K562 (cell line): ENCODE measurements around the gene OR8B3. TPM values are rescaled to one million over a fixed set of nuclear protein-coding genes. Genes with fewer than 3 reads are reported as not detected.

ENCODE experiments used
- ATAC-seq: fragments of 200-7000 bp; cut with Tn5 transposase; 3 replicates; pipeline ENCODE4 v1.9.1; 2020; ENCODE audit warnings: moderate library complexity
- BruUV-seq: library from RNA; stranded (reverse); fragments of 400-500 nt; replicated peaks from 2 replicates; lab custom pipeline; 2021; lab: Mats Ljungman, UMichigan
- CTCF ChIA-PET: fragments of 300-600 bp; formaldehyde crosslinking; extraction: SDS; loops from one replicate; lab custom pipeline; 2021; ENCODE audit warnings: low intra/inter-chr PET ratio; lab: Yijun Ruan, JAX
- POLR2A ChIA-PET: fragments of 300-600, 350-650 bp; sonication (Branson Sonifier 250); formaldehyde crosslinking; extraction: SDS; loops from one replicate; lab custom pipeline; 2021; ENCODE audit warnings: antibody characterized with exemption, inconsistent platforms; lab: Yijun Ruan, JAX
- DNase-seq, 4 experiments: peaks; one replicate each; pipeline versions ENCODE4 v3.0.0 to v3.0.0-alpha.2; 2011 to 2018; ENCODE audit warnings: low spot score in 3 of 4, mixed read lengths in 3 of 4; ENCODE audit errors: extremely low read depth in 1 of 4
- FAIRE-seq: peaks from 2 replicates; lab custom pipeline; 2011; peaks lifted over from hg19 to GRCh38; lab: Jason Lieb, UNC
- H2AFZ ChIP-seq: 2 replicates; pipeline ENCODE4 v1.6.0; 2011; ENCODE audit warnings: low read depth, low read length, control low read depth, inconsistent platforms
- H3K27ac ChIP-seq: fragments of 200-600 bp; 3 replicates; pipeline ENCODE4 v1.8.0; 2011; ENCODE audit warnings: low read depth, mild to moderate bottlenecking, control low read depth, inconsistent platforms, low read length, moderate library complexity, mixed read lengths; ENCODE audit errors: extremely low read depth
- H3K27me3 ChIP-seq, 2 experiments: fragments of 300-600 bp in 1 of 2; 2 replicates in 1 of 2; 3 replicates in 1 of 2; pipeline versions ENCODE4 v1.6.0 to v1.8.0; 2011; ENCODE audit warnings: inconsistent platforms in 2 of 2, low read length in 2 of 2, mild to moderate bottlenecking in 1 of 2, mixed read lengths in 1 of 2, moderate library complexity in 1 of 2; ENCODE audit not compliant: control insufficient read depth in 2 of 2, insufficient read depth in 2 of 2
- H3K36me3 ChIP-seq: fragments of 300-600 bp; 3 replicates; pipeline ENCODE4 v1.8.0; 2011; ENCODE audit warnings: mild to moderate bottlenecking, low read length, inconsistent platforms; ENCODE audit not compliant: control insufficient read depth, insufficient read depth
- H3K4me1 ChIP-seq, 2 experiments: fragments of 200-600 bp in 1 of 2; replicated peaks in 1 of 2; 2 replicates in 1 of 2; 3 replicates in 1 of 2; pipeline versions ENCODE4 v1.5.1 to v1.8.0; 2011; ENCODE audit warnings: inconsistent platforms in 2 of 2, low read length in 2 of 2, mild to moderate bottlenecking in 1 of 2, mixed read lengths in 1 of 2, moderate library complexity in 1 of 2; ENCODE audit not compliant: control insufficient read depth in 2 of 2, insufficient read depth in 2 of 2
- H3K4me2 ChIP-seq: 2 replicates; pipeline ENCODE4 v1.6.1; 2011; ENCODE audit warnings: low read length, control low read depth, inconsistent platforms, mixed read lengths; ENCODE audit not compliant: insufficient read depth
- H3K4me3 ChIP-seq: fragments of 200-600 bp; sonication (generic), shearing (Covaris generic); 2 replicates; pipeline ENCODE4 v1.5.1; 2016; ENCODE audit warnings: control low read depth, inconsistent platforms
- H3K79me2 ChIP-seq: fragments of 200-600 bp; 3 replicates; pipeline ENCODE4 v1.8.0; 2011; ENCODE audit warnings: low read length, inconsistent platforms; ENCODE audit not compliant: control insufficient read depth, insufficient read depth
- H3K9ac ChIP-seq, 2 experiments: 2 replicates each; pipeline versions ENCODE4 v1.6.0 to v1.6.1; 2011; ENCODE audit warnings: low read depth in 2 of 2, low read length in 2 of 2, control low read depth in 1 of 2, inconsistent platforms in 1 of 2, mild to moderate bottlenecking in 1 of 2, mixed read lengths in 1 of 2; ENCODE audit not compliant: insufficient read depth in 1 of 2
- H3K9me1 ChIP-seq: one replicate; pipeline ENCODE4 v1.6.0; 2011; ENCODE audit warnings: inconsistent platforms, mild to moderate bottlenecking, low read length, moderate library complexity; ENCODE audit not compliant: control insufficient read depth, insufficient read depth
- H3K9me3 ChIP-seq: replicated peaks from 2 replicates; pipeline ENCODE4 v1.5.1; 2011; ENCODE audit warnings: low read depth, low read length, inconsistent platforms; ENCODE audit not compliant: control insufficient read depth, insufficient read depth
- H4K20me1 ChIP-seq: replicated peaks from 2 replicates; pipeline ENCODE4 v1.6.1; 2011; ENCODE audit warnings: low read length, inconsistent platforms, mixed read lengths; ENCODE audit not compliant: control insufficient read depth, insufficient read depth
- CBX8 ChIP-seq: fragments of 200-600 bp; sonication (generic); IDR thresholded peaks from 2 replicates; pipeline ENCODE4 v1.6.1; 2012; ENCODE audit warnings: borderline replicate concordance, mixed run types, low read depth, mild to moderate bottlenecking, moderate library complexity, mixed read lengths, low read length, control low read depth, inconsistent platforms; ENCODE audit not compliant: poor library complexity, severe bottlenecking; ENCODE audit errors: extremely low read depth
- NEUROD1 ChIP-seq: fragments of 150-350 bp; IDR thresholded peaks from 2 replicates; pipeline ENCODE4 v1.6.1; 2014; ENCODE audit warnings: borderline replicate concordance, low read length, low read depth; ENCODE audit not compliant: partially characterized antibody
- TARDBP ChIP-seq: fragments of 450-650 bp; IDR thresholded peaks from 2 replicates; pipeline ENCODE4 v1.6.1; 2016
- U2AF2 ChIP-seq: fragments of 200-400 bp; formaldehyde crosslinking; optimal IDR thresholded peaks from 2 replicates; pipeline ENCODE3; 2017; ENCODE audit warnings: low read depth, mild to moderate bottlenecking, low read length
- ZNF561 ChIP-seq: fragments of 450-650 bp; formaldehyde crosslinking; conservative IDR thresholded peaks from 2 replicates; pipeline ENCODE4 v1.4.0; 2020; ENCODE audit warnings: mild to moderate bottlenecking, moderate library complexity
- ZNF764 ChIP-seq: fragments of 250-450 bp; sonication (Bioruptor Pico); IDR thresholded peaks from 2 replicates; pipeline ENCODE4 v1.4.0; 2020; ENCODE audit warnings: low read depth, mild to moderate bottlenecking, moderate library complexity
- WGBS: fragments of 100-300 bp; shearing (Covaris generic); methylation state at CpG from one replicate; pipeline ENCODE4 v1.1.6; 2016; ENCODE audit warnings: low coverage, mixed read lengths; ENCODE audit not compliant: insufficient coverage; ENCODE audit errors: missing lambda C conversion rate; 5-methylcytosine and 5-hydroxymethylcytosine counted together
- in situ Hi-C: fragments of 300-500 bp; cut with MboI; formaldehyde crosslinking; loops from 4 replicates; pipeline ENCODE4 v1.15.0; 2018; ENCODE audit warnings: inconsistent platforms, mixed read lengths
- intact Hi-C: fragments of 100-400 bp; cut with micrococcal nuclease; formaldehyde crosslinking; loops from 2 replicates; pipeline ENCODE4 v1.14.2; 2022
- polyA plus RNA-seq, 8 experiments: library from polyadenylated mRNA; depleted of rRNA in 4 of 8; stranded (reverse) in 5 of 8; unstranded in 3 of 8; fragments of >200 nt; fragmentation: Nextera tagmentation in 2 of 8; fragmentation: Illumina TruSeq in 1 of 8; extraction: Ambion mirVana in 2 of 8; extraction: Trizol in 1 of 8; gene quantifications; 2 replicates each; pipeline versions ENCODE4 v1.2.1 to v1.2.3, GENCODE V29; 2011 to 2014; ENCODE audit warnings: inconsistent platforms in 1 of 8, missing spikeins in 1 of 8
- total RNA-seq, 7 experiments: library from RNA; depleted of rRNA in 6 of 7; stranded (reverse); fragments of >200 nt in 6 of 7; fragmentation: Illumina TruSeq in 2 of 7; extraction: Trizol in 2 of 7; gene quantifications; 2 replicates each; pipeline versions ENCODE4 v1.2.1 to v1.2.3, GENCODE V29; 2011 to 2021; ENCODE audit warnings: low replicate concordance in 1 of 7

Gene OR8B3
- total and polyA plus RNA-seq, 9 of the 15 experiments (the other 6 are each of a cell fraction or from before 2014, with no cell fraction given): 0.13 TPM; not detected in 8

DNA sequence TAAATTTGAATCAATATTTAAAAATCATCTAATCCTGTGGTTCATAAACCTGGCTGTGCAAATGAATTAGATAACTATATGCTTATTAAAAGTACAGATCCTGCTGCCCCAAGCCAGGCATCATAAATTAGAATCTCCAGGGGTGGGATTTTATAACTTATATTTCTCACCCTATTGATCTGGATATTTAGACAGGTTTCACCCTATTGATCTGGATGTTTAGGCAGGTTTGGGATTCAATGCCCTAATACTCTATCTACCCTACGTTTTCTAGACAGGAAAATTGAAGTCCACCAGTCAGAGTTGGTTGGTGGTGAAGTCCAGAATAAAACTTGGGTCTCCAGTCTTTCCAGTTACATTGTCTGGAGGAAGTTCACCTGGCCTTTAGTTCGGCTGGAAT is 44.0 kb upstream of the OR8B3 start:
- peaks cover 0 to 17% of the 10 kb centered on the region in 2 experiments; a peak in 2 of 5 replicates for H3K4me1 ChIP-seq
- TF ChIP-seq CBX8: no peak
- no peak for TF ChIP-seq ZNF561 (CRISPR knock-in tag)
- TF ChIP-seq NEUROD1: no peak
- no peak for TF ChIP-seq TARDBP
- POLR2A ChIA-PET: interaction anchor here (0.6 to 2.3 kb wide), 2 partner anchors 27 to 68 kb away, joined by 3 to 7 read pairs; no protein-coding TSS in a partner anchor
- H3K79me2 ChIP-seq: no peaks in the 10 kb centered on the region
- H3K27me3 ChIP-seq: no peaks in the 10 kb centered on the region
- WGBS: 4% methylated on average over 2 of the region's 2 CpGs
- no peak overlapping the region for H3K9ac ChIP-seq
- no peak overlapping the region for H3K4me3 ChIP-seq
- H3K27ac ChIP-seq: no peak overlapping the region
- BruUV-seq: no TSS peak
- no peaks in the 10 kb centered on the region for H3K36me3 ChIP-seq
- H3K9me3 ChIP-seq: no peaks in the 10 kb centered on the region
- in situ Hi-C loops: no loop called here
- no peak for DNase-seq
- no peak overlapping the region for H3K4me2 ChIP-seq
- CTCF ChIA-PET: no interaction called here
- FAIRE-seq: no peak
- no peak overlapping the region for H2AFZ ChIP-seq
- H4K20me1 ChIP-seq: no peaks in the 10 kb centered on the region
- H3K9me1 ChIP-seq: no peaks in the 10 kb centered on the region
- intact Hi-C loops: no loop called here
- no peak for ATAC-seq

- H3K9me1 ChIP-seq: no peaks in the 10 kb centered on the region
- H3K4me3 ChIP-seq: no peak overlapping the region
- no peak overlapping the region for H3K4me2 ChIP-seq
- DNase-seq (no peak), ATAC-seq (no peak), FAIRE-seq (no peak)
- ChIA-PET CTCF (no interaction called here), POLR2A (interaction anchor here (0.6 to 2.3 kb wide), 2 partner anchors 28 to 69 kb away, joined by 3 to 7 read pairs; no protein-coding TSS in a partner anchor)
- no peaks in the 10 kb centered on the region for H3K36me3 ChIP-seq
- no peaks in the 10 kb centered on the region for H3K79me2 ChIP-seq
- H3K9ac ChIP-seq: no peak overlapping the region
- H2AFZ ChIP-seq: no peak overlapping the region
- H3K9me3 ChIP-seq: no peaks in the 10 kb centered on the region
- TF ChIP-seq U2AF2: no peak
- no peak for TF ChIP-seq ZNF764 (CRISPR knock-in tag)
- peaks cover 0 to 17% of the 10 kb centered on the region in 2 experiments; a peak in 2 of 5 replicates for H3K4me1 ChIP-seq
- intact Hi-C loops: no loop called here
- no peak overlapping the region for H3K27ac ChIP-seq
- no peaks in the 10 kb centered on the region for H4K20me1 ChIP-seq
- BruUV-seq: no TSS peak
- in situ Hi-C loops: no loop called here
- 4% methylated on average over 6 of the region's 6 CpGs for WGBS
- no peaks in the 10 kb centered on the region for H3K27me3 ChIP-seq
Measured at GRCh38 chr11:124442442-124442841, 43.6 kb upstream of the OR8B3 start.
